RCC 7860 (cell line): ENCODE results near the gene ZNF784.

Source experiments
- DNase-seq: peaks from one replicate; pipeline ENCODE4 v3.0.0-alpha.2; 2015; ENCODE audit warnings: low spot score
- FAIRE-seq: peaks from 2 replicates; lab custom pipeline; 2012; peaks lifted over from hg19 to GRCh38; lab: Jason Lieb, UNC

The ZNF784 gene

GRCh38 chr19:55644191-55644833, 19.9 kb upstream of the ZNF784 start:
- FAIRE-seq (no peak), DNase-seq (no peak)

DNA sequence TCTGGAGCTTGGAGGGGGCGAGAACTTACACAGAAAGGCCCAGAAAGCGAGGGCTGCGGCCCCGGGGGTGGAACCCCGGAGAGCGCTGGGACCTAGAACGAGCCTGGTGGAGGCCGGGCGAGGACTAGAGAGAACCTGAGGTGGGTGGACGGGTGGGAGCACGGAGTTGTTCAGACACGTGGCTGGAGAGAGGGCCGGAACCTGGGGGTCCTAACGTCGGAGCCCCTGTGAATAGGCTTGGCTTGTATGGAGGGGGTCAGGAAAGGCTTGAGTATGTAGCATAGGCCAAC, 19.5 kb upstream of the ZNF784 start:
- DNase-seq (no peak), FAIRE-seq (no peak)

- no peak for FAIRE-seq
- peak; percentile 59 for DNase-seq
These were observed 18.9 kb upstream of the ZNF784 start, which contains the start of gene ZNF581 for GRCh38 chr19:55643003-55643886. Gene ZNF581 (plus strand): TSS chr19:55643649. CDS start chr19:55644572, 923 bp downstream.

DNA sequence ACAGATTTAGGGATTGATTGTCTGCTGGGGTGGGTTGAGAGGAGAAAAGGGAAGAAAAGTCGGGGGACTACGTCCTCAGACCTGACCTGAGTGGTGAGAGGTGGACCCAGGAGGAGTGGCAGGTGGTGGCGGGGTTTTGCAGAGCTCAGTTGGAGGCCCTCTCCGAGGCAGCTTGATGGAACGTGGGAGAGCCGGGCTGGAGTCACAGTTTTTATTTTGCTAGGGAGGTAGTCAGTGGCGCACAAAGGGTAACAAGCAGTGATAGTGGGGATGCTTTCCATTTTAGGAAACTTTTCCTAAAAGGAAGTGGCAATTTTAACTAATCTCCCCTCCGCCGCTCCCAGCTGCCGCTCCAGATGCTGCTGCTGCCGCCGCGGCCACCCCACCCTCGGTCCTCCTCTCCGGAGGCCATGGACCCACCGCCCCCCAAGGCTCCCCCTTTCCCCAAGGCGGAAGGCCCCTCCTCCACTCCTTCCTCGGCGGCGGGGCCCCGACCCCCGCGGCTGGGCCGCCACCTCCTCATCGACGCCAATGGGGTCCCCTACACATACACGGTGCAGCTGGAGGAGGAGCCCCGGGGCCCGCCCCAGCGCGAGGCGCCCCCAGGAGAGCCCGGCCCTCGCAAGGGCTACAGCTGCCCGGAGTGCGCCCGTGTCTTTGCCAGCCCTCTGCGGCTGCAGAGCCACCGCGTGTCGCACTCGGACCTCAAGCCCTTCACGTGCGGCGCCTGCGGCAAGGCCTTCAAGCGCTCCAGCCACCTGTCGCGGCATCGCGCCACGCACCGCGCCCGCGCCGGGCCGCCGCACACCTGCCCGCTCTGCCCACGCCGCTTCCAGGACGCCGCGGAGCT, 18.0 kb upstream of the ZNF784 start:
- FAIRE-seq = no peak
- no peak for DNase-seq

- DNase-seq = no peak
- no peak for FAIRE-seq
These were observed 17.2 kb upstream of the ZNF784 start for GRCh38 chr19:55641426-55642152.

GRCh38 chr19:55640577-55641425, 16.4 kb upstream of the ZNF784 start, which contains the start of gene ZNF580:
Gene ZNF580 (plus strand): TSS chr19:55641002. CDS start chr19:55642509, 1,507 bp downstream.
- FAIRE-seq = no peak

GRCh38 chr19:55640043-55640576, 15.7 kb upstream of the ZNF784 start:
- DNase-seq (no peak), FAIRE-seq (no peak)

More at GRCh38 chr19:55640577-55641425, 16.4 kb upstream of the ZNF784 start, which contains the start of gene ZNF580:
- peak; percentile 53 for DNase-seq

GRCh38 chr19:55638864-55639359, 14.5 kb upstream of the ZNF784 start:
- DNase-seq = no peak

GRCh38 chr19:55637534-55637933, 13.2 kb upstream of the ZNF784 start:
- DNase-seq (no peak), FAIRE-seq (no peak)

More at GRCh38 chr19:55638864-55639359, 14.5 kb upstream of the ZNF784 start:
- no peak for FAIRE-seq

GRCh38 chr19:55636723-55637122, 12.4 kb upstream of the ZNF784 start:
- DNase-seq (no peak), FAIRE-seq (no peak)

DNA sequence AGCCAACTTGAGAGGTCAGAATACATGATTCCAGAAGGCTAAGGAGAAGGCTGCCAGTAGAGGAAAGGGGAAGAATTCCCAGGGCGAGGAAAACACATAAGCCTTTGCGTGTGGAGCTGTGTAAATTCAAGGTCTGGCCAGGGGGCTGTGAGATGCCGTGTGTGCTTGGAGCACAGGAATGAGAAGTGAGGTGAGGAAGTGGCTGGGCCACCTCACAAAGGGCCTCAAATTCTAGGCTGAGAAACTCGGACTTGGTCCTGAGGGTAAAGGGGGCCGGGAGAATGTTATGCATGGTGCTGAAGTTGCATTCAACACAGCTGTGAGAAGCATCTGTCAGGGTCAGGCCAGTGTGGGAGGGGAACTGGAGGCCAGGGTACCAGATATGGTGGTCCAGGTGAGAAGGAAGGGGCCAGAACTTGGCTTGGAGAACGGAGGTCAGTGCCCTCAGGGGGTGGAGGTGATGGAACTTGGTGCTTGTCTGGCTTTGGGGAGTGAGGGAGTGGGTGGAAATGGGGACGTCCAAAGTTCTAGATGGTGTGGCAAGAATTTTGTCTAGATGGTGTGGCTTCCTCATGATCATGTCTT, 11.6 kb upstream of the ZNF784 start:
- FAIRE-seq (no peak), DNase-seq (no peak)

- DNase-seq = no peak
- no peak for FAIRE-seq
These were observed 11.0 kb upstream of the ZNF784 start for GRCh38 chr19:55635334-55635717.

- no peak for DNase-seq
- no peak for FAIRE-seq
These were observed 9.5 kb upstream of the ZNF784 start for GRCh38 chr19:55633861-55634260.

DNA sequence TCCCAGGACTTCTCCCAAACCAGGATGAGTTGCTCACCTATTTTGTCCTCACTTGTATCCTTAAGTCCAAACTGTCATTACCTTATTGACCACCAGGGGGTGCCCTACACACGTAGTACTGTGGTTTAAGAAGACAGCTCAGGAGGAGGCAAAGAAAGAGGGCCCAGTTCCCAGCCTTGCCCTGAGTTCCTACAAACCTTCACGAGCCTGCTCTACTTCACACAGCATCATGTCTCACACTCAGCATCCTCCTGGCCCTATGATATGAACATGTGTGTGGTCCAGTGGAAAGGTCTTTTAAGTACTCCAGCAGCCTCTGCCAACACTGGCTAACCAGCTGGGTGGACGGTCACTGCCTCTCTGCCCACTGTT, 8.1 kb upstream of the ZNF784 start:
- peak; percentile 62 for DNase-seq
- FAIRE-seq = no peak

DNA sequence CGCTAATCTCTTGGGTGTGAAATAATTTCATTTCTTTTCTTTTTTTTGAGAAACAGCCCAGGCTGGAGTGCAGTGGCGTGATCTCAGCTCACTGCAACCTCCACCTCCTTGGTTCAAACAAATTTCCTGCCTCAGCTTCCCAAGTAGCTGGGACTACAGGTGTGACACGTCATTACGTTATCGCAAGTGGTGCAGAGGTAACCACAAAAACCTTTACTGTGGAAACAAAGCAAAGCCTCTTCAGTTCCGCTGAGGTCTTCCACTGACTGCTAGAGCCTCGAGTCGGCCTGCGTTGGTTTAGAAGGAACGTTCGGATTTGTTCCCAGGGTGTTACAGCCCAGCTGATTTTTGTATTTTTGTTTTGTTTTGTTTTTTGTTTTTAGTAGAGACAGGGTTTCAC, 2.0 kb upstream of the ZNF784 start:
- DNase-seq (no peak), FAIRE-seq (no peak)

- no peak for DNase-seq
- no peak for FAIRE-seq
These were observed 599 bp upstream of the ZNF784 start for GRCh38 chr19:55625004-55625326.

DNA sequence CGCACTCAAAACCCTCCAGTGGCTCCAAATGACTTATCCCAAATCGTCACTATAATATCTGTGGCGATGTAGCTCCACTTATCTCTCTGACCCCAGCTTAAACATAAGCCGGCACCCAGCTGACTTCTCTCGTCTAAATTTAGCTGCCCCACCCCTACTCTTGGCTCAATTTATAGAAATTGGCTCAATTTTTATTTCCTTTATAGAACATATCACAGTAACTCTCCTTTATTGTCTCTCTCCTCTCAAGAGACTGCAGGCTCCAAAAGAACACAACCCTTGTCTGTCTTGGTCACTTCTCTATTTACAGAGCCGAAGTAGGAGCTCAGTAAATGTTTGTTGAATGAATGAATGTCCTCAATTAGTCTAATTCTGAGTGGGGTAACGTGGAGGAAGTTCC, 805 bp downstream of the ZNF784 start:
- DNase-seq (no peak), FAIRE-seq (no peak)

DNA sequence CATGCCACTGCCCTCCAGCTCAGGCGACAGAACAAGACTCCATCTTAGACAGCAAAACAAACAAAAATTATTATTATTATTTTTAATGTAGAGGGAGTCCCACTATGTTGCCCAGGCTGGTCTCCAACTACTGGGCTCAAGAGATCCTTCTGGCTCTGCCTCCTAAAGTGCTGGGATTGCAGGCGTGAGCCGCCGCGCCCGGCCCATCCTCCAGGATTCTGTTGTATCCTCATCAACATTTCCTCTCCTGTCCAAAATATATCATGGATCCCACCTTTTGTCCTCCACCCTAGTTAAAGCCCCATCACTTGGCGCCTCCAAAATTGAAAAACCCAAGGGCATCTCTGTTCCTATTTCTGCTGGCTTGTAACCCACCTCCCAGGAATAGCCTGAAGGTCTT, 1.2 kb downstream of the ZNF784 start:
- FAIRE-seq (no peak), DNase-seq (no peak)
